NCI-H2227 treated with DMSO at 0.1 percent for 48 hours (cell line): ENCODE measurements around the gene ZNF418.
"Not testable (repeated sequence)": the region's sequence is repeated elsewhere in the genome, so short reads cannot be mapped to it uniquely, and the experiment has no call there.

Experiments
- DNase-seq: peaks from one replicate; lab custom pipeline; 2025; lab: John Stamatoyannopoulos, UW

Gene ZNF418

GRCh38 chr19:57888560-57889231 lies 46.5 kb downstream of the ZNF418 start, which contains the start of gene ZNF814:
Gene ZNF814 (minus strand): TSS chr19:57889037. CDS start chr19:57888802, 235 bp downstream.
- DNase-seq = no peak

- no peak for DNase-seq
Measured at GRCh38 chr19:57888107-57888559, 47.1 kb downstream of the ZNF418 start.

GRCh38 chr19:57887195-57887941 lies 47.8 kb downstream of the ZNF418 start:
- no peak for DNase-seq

- no peak for DNase-seq
Measured at GRCh38 chr19:57886046-57886445, 49.2 kb downstream of the ZNF418 start.

GRCh38 chr19:57873883-57874799 lies 61.1 kb downstream of the ZNF418 start:
- not testable (repeated sequence) for DNase-seq

GRCh38 chr19:57872450-57872849 lies 62.8 kb downstream of the ZNF418 start:
- no peak for DNase-seq
